HG02885 (cell line): ENCODE measurements around the gene ANO7.

Experiments
- ATAC-seq: cut with Tn5 transposase; IDR thresholded peaks from one replicate; pipeline ENCODE4 v1.9.1; 2021; ENCODE audit warnings: mild to moderate bottlenecking; ENCODE audit not compliant: unreplicated experiment, poor library complexity

ANO7 gene

DNA sequence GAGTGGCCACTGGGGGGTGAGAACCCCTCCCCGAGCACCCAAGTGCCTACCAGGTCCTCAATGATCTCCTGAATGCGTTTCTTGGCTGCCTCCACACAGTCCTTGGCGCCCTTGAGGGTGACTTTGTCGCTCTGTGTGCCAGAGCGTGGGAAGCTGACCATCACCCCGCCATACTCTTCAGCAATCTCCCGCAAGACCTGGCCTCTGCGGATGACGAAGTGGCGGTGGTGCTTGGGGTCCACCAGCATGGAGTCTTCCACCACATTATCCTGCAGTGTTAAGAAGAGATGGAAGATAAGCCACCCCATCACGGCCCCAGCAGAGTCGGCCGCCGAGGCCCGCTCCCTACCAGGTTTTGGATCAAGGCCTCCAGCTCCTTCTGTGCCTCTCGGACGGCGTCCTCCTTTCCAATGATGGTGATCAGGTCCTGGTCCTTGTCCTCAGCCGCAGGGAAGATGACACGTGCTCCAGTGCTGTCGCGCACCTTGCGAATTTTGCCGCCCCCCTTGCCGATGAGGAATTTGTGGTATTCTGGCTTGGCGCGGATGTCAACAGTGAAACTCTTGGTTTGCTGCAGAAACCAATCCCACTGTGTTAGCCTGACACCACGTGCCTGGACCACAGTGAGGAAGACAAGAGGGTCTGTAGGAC, 51.2 kb downstream of the ANO7 start:
- ATAC-seq: no peak

DNA sequence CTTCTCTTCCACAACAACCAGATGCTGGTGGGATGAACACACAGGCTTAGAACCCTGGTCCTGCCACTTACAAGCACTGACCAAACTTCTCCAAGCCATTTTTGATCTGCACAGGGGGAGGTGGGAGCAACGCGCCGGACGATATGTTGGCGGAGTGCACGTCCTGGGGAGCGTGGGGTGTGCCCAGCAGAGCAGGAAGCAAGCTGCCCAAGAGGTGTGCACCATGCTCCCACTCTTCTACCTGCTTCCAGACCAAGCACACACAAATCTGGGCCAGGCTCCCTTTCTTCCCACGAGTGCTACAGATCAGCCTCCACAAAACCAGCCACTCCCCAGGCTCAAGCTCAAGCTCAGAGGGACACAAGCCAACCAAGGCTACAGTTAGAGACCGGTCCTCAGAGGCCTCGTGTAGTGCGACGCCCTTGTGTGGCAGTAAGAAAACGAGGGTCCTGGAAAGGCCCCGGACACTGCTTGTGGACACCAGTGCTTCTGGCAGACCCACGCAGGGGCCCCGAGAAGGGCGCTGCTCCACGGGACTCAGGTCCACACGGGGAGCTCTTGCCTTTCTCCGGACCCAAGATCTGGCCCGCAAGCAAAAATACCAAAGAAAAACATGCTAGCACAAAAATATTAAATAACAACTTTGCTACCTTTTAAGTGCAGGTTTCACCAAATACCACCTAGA, 52.0 kb downstream of the ANO7 start:
- ATAC-seq: no peak

DNA sequence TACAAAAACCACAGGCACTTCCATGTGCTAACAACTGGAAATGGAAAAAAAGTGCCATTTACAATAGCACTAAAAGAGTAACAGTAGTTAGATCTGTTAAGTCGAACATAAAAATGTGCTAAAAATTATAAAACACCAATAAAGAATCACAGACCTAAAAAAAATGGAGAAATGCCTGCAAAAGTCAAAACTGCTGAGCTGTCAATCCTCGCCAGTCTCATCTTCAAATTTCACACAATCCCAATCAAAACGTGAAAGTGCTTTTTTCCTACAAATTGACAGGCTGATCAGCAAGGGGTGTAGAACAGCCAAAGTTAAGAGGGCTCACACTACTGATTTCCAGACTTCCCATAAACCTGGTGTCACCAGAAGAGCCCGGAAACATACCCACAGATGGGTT, 53.2 kb downstream of the ANO7 start:
- no peak for ATAC-seq

DNA sequence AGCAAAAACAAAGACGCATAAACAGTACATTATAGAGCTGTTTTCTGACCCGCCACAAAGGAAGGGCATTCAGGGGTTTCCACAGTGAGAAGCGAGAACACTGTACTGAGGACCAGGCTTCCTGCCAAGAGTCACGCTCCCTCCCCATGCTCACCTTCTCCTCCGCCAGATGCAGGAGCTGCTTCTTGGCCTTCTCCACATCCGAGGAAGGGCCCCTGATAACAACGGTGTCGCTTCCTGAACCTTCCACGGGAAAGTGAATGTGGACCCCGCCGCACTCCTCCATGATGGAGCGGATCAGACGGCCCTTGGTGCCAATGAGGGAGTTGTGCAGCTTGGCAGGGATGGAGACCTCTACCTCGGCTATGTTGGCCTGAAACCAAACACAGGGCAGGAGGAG, 53.8 kb downstream of the ANO7 start:
- no peak for ATAC-seq

DNA sequence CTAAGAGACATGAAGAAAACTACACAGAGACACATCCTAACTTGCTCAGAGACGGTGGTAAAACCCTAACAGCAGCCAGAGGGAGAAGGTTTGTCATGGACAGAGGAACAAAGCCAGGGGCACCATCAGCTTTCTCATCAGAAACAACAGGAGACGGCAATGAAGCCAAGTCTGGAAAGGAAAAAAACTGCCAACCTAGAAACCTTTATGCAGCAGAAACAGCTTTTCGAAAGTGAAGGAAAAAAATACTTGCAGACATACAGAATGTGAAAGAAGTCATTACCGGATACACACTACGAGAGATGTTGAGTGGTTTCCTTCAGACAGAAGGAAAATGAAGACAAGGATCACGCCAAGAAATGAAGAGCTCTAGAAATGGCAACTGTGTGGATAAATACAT, 55.9 kb downstream of the ANO7 start:
- no peak for ATAC-seq

DNA sequence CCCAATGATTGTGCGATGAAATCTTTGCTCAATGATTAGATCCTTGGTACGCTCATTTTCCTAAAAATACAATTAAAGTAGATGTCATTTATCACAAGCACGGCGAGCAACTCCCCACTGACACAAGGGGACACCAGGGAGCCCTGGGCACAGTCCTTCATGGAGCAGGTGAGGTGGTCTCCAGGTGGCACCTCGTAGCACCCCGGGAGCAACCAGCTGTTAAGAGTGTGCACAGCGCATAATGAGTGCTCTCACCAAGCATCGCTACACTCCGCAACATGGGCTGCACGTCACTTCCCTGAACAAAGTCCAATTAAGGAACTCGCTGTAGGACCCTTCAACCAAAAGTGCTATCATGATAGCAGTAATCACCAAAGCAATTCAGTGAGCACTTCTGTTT, 59.8 kb downstream of the ANO7 start:
- no peak for ATAC-seq

DNA sequence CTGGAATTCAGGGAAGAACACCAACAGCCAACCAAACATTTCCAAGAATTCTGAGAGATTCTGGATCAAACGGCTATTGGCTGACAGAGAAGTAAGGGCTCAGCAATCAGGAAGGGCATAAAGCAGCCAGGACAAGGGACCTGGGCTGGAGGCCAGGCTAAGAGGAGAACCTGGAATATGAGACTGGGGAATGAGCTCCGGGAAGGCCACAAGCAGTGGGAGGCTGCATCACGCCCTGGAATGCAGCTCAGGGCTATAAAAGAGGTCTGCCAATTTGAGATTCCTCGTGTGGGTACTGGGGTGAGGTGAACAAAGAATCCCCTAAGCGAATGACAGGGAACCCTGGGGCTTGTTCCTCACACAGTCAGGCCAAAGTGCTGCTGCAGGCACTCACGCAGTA, 60.4 kb downstream of the ANO7 start:
- ATAC-seq: no peak

DNA sequence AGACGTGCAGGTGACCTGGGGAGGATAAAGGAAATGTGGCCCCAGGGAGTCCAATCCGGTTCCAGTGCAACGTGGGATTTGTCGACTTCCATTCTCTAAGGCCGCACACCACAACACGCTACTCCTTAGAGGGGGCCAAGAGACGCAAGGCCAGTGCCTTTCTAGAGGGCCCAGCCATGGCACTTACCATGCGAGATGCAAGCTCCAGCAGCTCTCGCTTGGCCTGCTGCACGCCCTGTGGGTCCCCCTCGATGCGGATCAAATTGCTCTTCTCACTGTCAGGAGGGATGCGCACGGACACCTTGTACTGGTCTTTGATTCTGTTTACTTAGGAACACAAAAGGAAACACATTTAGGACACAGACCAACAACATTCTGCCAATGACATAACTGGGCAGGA, 61.2 kb downstream of the ANO7 start:
- ATAC-seq: no peak

DNA sequence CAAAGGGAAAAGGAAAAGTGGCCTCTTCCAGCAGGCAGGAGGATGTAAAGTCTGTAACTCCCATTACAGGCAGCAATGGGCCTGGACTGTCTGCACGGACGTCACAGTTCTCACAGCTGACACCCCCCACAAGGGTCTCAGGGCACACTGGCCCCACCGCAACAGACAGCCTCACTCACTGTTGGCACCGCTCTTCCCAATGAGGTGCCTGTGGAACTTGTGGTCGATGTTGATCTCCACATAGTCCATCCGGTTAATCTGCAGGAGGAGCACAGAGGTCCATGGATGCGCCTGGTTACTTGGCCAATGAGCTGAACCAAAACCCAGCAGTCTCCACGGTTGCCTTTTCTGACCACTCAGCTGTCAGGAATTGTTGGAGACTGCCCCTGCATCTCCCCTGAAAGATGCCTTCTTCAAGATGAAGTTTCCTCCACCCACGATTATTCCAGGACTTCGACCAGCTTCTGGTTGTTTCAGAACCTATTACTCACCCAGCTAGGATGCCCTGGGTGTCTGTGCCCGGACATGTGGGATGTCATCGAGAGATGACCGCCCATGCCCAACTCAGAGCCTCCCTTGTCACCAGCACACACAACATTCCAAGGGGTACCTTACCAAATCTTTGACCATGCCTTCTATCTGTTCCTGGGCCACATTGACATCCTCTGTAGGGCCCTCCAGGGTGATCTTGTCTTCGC, 64.5 kb downstream of the ANO7 start:
- no peak for ATAC-seq

DNA sequence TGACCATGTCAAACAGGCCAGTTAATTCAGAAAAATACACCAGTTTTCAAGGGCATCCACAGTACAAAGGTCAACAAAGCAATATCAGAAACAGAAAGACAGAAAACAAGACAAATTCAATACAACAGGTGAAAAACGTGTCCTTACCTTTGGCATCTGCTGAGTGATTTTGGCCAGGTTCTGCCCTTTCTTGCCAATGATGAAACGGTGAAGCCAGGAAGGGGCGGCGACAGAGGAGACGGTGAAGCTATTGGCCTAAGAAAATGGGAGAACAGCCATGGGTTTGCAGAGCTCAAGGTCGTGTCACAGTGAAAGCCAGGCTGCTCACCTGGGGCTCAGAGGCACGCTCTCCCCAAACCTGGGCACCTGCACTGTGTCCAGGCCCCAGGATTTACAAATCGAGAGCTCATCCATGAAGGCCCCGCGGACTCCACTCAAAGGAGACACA, 66.5 kb downstream of the ANO7 start:
- no peak for ATAC-seq

DNA sequence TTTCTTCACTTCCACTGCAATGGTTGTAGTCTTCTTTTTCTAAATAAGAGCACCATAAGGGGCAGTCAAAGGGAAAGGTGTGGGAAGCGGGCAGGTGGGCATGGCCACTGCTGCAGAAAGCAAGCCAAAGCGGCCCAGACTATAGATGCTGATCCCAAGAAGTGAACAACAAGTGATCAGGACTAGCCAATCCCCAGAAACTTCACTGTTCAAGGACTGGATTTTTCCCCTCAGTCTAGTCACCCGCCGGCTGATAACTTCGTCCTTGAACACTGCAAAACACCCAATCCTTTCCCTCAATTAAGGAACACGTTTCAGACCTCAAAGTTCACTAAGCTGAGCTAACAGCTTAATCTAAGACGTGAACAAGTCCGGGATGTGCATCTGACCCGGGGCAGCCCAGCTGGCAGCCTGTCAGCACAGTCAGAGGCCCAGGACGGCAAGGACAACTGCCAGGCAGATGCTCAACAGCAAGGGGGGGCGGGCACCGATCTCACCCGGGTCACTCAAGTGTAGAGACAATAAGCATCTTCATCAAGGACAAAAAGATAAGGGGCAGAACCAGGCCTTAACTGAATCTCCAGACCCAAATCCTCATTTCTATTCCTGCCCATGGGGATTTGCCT, 67.2 kb downstream of the ANO7 start:
- ATAC-seq: no peak

DNA sequence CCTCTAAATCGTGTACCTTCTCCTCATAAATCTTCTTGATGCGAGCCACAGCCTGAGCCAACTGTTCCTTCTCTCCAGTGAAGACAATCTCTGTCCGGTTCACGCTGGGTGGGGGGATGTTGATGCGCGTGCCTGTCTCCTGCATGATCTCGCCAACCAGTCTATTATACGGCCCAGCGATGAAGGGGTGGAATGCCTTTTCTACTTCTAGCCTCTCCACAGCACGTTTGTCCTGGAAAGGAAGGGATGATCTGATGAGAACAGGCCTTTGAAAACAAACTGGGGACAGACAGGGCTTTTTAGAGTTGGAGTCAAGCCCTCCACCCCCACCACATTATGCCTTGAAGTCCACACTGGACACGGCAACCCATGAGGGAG, 67.7 kb downstream of the ANO7 start:
- no peak for ATAC-seq

DNA sequence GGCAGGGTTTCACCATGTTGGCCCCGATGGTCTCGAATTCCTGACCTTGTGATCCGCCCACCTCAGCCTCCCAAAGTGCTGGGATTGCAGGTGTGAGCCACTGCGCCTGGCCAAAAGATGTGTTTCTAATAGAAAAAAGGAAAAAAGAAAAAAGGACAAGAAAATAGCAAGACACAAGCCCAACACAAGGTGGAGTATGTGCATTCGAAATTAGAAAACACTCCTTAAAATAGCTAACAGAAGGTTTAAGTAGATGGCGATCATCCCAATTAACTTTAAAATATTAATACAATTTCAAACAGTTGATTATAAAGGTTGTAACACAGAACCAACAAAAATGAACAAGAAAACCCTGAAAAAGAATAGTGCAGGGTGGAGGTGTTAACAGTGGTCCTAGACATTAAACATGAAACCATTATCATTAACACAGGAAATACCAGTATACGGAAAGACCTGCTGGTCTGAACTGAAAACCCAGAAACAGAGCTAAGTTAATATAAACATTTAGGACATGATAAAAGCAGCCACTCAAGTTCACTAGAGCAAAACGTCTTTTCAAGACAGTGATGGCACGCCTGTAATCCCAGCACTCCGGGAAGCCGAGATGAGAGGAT, 69.0 kb downstream of the ANO7 start:
- no peak for ATAC-seq

DNA sequence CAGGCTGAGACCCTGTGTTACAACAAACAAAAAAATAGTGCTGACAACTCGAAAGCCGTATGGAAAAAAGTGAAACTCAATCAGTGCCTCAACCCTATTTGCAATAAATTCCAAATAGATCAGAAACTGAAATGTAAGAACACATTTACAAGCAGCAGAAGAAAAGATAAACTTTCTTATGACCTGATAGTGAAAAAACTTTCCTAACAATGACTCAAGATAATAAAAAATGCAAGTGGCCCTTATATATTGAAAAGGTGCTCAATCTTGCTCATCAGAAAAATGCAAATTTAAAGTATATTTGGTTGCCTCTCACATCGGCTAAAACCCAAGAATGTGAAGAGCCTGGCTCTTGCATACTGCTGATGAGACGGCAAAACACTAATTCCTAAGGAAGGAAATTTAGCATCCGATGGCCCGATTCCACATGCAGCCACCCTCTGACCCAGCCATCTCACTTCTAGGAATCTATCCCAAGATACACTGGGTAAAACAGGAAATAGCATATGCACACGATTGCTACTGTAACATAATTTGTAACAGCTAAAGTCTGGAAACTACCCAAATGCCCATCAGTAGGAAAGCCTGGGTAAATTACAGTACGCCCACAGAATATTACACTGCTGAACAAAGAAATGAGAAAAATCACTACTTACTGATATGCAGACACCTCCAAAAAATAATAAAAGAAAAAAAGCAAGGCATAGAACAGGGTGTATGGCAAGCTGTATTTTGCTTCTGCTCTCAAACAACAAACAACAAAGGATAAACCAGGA, 70.2 kb downstream of the ANO7 start:
- no peak for ATAC-seq

DNA sequence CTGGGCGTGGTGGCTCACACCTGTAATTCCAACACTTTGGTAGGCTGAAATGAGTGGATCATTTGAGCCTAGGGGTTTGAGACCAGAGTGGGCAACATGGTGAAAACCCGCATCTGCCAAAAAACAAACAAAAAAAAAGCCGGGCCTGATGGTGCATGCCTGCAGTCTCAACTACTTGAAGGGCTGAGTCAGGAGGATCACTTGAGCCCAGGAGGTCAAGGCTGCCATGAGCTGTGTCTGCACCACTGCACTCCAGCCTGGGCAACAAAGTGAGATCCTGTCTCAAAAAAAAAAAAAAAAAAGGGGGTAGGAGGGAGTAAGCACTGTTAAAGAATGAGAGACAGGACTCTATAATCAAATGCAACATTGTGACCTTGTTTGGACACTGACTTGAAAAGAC, 72.4 kb downstream of the ANO7 start:
- no peak for ATAC-seq

DNA sequence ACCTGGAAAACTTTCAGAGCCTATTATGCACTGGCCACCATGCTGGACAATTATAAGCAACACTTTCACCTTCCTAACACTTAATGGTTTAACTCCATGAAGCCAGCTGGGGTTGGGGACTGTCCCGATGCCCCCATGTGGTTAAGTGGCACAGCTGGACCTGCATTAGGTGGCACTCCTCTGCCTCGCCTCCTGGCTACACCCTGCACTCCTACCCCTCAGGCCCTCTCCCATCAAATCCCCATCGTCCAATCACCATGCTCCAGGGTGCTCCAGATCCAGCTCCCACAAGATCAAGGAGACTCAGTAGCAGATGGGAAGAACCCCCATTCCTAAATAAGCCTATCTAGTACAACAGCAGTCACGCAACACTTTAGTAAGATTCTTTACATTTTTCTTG, 73.2 kb downstream of the ANO7 start:
- ATAC-seq: no peak

DNA sequence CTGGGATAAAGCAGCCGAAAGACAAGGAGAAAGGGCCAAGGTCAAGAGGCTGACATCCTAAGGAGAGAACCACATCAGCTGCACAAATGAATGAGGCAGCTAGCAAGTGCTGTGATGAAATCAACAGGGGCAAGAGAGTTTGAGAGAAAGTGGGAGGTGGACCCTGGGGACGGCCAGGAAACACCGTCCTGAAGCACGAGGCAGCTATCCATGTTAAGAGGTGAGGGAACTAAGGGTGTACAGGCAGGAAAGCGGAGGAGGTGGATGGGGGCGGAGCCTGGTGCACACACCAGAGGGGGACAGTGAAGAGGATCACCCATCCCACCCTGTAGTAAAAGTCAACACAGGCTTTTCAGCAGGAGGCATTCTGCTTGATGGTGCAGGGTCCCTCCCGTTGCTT, 74.6 kb downstream of the ANO7 start:
- no peak for ATAC-seq

DNA sequence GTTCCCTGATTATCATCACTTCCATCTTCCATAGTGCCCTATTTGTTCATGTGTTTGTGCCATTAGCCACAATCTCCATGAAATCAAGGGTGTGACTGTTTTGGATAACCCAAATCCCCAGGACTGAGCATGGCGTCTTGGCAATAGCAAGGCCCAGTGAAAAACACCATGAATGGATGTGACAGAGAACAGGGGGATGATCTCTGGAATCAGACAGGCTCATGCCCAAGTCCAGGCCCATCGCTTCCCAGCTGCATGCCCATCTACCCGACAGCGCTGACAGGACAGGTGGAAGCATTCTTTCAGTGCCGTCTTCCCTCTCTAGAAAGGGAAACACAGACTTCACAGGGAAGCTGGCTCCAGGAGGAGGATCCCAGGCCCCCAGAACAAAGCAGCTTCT, 77.0 kb downstream of the ANO7 start:
- ATAC-seq: no peak

DNA sequence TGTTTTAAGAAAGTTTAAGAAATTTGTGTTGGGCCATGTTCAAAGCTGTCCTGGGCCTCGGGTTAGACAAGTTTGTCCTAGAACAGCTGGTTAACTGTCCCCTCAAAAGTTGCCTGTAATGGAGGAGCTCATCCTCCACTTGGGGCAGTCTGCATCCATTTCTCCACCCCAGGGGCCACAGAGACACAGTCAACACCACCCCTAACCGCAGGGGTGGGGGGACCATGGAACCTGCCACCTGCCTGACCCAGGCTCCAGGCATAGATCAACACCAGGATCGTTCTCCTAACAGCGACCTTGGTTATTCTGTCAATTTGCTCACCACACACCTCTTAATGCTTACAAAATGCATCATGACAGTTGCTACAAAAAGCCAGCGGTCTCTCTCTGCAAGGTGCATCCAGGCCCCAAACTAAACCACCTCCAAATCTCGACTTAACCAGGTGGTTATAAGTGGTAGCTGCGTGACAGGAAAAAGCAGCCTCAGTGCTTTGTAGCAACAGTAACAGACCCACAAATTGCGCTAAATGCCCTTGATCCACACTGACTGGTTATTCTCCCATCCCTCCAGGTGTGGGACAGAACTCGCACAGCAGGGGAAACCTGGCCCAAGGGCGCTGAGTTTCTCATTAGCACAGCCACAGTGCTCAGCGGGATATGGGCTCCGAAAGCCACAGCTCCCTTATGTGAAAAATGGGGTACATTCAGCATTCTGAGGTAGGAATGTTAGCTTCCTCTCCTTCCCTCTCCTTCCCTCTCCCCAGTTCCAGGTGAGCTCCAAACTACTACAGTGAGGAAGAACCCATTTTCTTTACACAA, 79.0 kb downstream of the ANO7 start:
- ATAC-seq: no peak
